Right lobe of liver (tissue), 4 donors: Measurements from ENCODE around the gene MPST.

Experiments used
- POLR2A ChIP-seq: fragments of 450-650 bp; IDR thresholded peaks from one replicate; pipeline ENCODE4 v1.6.1; 2017; ENCODE audit warnings: antibody characterized with exemption, mild to moderate bottlenecking
- TF ChIP-seq, protein P1 (sequence below), 4 donors: fragments of 200-600 bp in 3 of 4; fragments of 450-650 bp in 1 of 4; IDR thresholded peaks; one replicate each; pipeline versions ENCODE4 v1.5.1 to v1.8.0; 2016 to 2022; ENCODE audit warnings: antibody characterized with exemption in 4 of 4, mild to moderate bottlenecking in 2 of 4
- donor health status: DM: no; HTN: no; CAD: no.
- donor health status: DM: no; HTN: no; CAD: no.
- donor health status: DM: no; HTN: yes; CAD: no.

DNA sequence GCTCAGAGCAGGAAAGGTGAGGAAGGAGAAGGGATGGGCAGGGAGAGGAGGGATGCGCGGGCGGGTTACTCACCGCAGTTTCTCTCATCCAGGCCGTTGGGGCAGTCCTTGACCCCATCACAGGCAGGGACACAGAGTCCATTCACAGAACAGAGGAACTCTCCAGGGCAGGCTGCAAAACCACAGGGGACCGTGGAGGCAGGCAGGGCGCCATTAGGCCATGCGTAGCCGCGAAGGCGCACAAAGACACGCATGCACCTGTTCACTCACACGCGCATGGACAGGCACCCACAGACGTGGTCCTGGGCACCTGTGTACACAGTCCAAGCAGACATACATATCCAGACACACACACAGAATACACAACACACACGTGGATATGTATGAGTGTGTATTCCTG is 55.0 kb downstream of the MPST start:
- TF ChIP-seq, protein P1, sequence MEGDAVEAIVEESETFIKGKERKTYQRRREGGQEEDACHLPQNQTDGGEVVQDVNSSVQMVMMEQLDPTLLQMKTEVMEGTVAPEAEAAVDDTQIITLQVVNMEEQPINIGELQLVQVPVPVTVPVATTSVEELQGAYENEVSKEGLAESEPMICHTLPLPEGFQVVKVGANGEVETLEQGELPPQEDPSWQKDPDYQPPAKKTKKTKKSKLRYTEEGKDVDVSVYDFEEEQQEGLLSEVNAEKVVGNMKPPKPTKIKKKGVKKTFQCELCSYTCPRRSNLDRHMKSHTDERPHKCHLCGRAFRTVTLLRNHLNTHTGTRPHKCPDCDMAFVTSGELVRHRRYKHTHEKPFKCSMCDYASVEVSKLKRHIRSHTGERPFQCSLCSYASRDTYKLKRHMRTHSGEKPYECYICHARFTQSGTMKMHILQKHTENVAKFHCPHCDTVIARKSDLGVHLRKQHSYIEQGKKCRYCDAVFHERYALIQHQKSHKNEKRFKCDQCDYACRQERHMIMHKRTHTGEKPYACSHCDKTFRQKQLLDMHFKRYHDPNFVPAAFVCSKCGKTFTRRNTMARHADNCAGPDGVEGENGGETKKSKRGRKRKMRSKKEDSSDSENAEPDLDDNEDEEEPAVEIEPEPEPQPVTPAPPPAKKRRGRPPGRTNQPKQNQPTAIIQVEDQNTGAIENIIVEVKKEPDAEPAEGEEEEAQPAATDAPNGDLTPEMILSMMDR (IDR thresholded peaks at IDR 0.05) = no peak
- no peak for TF ChIP-seq POLR2A
